GM12873 (cell line): ENCODE results near the gene MIER1.
A peak's percentile ranks its signal among the peaks of the same experiment; 100 is the strongest.

Source experiments
- TF ChIP-seq, protein P1 (sequence below): IDR thresholded peaks from 2 replicates; pipeline ENCODE4 v1.5.1; 2012; ENCODE audit warnings: low read depth, mild to moderate bottlenecking, moderate library complexity, low read length, control low read depth; ENCODE audit not compliant: insufficient read depth; ENCODE audit errors: missing control alignments

MIER1 gene

GRCh38 chr1:66984491-66984890 lies 59.7 kb downstream of the MIER1 start:
- TF ChIP-seq, protein P1, sequence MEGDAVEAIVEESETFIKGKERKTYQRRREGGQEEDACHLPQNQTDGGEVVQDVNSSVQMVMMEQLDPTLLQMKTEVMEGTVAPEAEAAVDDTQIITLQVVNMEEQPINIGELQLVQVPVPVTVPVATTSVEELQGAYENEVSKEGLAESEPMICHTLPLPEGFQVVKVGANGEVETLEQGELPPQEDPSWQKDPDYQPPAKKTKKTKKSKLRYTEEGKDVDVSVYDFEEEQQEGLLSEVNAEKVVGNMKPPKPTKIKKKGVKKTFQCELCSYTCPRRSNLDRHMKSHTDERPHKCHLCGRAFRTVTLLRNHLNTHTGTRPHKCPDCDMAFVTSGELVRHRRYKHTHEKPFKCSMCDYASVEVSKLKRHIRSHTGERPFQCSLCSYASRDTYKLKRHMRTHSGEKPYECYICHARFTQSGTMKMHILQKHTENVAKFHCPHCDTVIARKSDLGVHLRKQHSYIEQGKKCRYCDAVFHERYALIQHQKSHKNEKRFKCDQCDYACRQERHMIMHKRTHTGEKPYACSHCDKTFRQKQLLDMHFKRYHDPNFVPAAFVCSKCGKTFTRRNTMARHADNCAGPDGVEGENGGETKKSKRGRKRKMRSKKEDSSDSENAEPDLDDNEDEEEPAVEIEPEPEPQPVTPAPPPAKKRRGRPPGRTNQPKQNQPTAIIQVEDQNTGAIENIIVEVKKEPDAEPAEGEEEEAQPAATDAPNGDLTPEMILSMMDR: no peak

DNA sequence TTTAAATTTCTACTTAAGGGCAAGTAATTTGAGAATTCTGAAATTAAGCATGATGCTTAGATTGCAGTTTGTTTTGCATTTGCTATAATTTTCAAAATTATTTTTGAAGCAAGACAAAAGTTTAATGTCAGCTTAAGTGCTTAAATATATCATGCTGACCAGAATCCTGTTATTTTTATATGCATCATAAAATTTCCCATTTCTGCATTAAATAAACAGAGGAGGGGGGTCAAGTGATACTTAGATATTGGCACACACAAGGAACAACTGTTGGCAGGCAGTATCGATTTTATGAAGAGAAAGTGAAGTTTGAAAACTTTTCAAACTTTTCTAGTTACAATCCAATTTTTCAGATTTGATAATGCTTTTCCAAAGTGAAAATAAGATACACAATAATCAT lies 61.0 kb downstream of the MIER1 start:
- TF ChIP-seq, protein P1: no peak

DNA sequence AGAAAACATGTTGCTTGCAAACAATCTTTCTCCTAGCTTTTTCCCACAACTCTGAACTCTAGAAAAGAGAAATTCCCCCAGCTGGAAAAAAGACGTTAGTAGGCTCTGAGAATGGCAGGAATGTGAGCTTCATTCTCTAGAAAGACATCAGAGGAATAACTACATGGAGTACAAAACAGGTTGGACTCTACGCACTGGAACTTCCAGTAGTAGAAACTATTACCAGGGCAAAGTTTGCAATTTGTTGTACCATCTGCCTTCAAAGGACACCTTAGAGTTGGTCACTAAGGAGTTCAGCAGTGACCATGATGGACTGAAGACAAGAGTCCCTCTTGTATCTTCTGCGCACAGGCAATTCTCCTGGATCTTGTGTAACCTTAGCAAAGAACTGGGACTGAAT lies 68.3 kb downstream of the MIER1 start:
- TF ChIP-seq, protein P1: no peak

DNA sequence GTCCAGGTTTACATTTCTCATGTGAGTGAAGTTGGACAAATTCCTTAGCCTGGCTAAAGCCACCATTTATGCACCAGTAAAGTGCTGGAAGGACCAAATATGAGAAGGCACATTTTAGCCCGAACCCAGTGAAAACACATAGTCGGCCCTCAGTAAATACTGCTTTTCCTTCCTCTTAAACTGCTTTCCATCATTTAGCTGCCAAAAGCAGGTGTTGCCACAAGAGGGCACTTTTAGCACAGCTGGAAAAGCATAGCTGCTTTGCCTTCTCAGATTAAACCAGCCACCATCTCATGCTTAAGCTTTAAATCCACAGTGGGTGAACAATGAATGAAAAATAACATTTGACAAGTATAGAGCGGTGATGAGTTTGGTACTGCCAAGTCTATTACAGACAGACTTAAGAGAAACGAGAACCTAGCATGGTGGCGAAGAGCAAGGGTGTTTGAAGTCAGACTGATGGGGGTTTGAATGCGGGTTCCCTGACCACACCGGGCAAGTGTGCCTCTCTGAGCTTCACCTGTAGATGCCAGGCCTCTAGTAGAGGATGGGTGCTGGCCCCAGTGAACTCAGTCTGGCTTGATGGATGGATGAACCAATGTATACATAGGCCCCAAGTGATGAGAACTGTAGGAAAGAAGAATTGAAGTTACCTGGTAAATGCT lies 71.4 kb downstream of the MIER1 start:
- TF ChIP-seq, protein P1: peak; percentile 85

DNA sequence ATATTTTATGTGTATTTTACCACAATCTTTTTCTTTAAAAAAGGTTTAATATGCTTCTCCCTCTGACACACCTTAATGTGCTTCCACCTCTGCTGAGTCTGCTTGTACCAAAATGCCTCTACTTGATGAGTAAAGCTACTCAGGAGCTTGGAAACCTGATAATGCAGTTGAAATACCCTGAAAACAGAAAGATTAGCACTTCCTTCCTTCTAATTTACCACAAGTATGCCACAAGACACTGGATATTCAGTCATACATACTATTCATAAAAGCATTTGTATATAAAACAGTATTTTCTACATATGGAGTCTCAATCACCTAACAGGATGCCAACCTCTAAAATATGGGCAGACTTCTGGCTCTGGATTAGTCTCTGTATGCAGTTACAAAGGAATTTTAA lies 74.2 kb downstream of the MIER1 start:
- TF ChIP-seq, protein P1: no peak

- TF ChIP-seq, protein P1: no peak
These were observed 75.0 kb downstream of the MIER1 start for GRCh38 chr1:66999640-67000400.

DNA sequence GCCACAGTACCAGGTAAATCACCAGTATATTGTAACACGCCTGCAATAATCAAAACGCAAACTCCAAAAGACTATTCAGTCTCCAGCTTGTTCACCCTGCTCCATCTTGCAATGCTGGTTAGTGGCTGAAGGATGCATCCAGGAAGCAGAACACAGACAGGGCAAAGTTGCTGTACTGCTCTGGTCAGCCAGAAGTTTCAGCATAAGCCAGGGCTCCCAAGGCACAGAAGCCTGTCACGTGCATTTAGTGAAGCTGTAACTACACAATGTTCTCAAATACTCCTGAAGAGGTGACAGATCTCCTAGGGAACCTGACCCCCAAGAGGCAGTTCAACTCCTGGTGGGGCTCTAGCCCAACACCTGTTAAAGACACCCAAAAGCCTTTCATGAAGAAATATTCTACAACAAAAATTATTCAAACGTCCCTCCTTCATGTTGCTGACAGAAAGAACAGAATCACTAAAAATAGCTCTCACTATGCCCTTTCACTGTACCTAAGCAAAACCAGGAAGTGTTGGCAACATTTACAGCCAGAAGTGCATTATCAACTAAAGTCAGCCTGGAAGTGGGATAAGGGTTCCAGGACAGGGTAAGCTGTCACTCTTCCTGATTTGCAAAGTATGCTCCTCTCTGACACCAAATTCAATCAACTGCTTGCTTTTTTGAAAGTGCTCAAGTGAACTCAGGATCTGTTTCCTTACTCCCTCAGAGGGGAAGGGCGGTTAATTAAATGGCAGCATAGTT lies 77.1 kb downstream of the MIER1 start:
- TF ChIP-seq, protein P1: no peak
